OCI-LY1 (cell line): ENCODE measurements around the gene ARID3B.
"Not testable (repeated sequence)": the region's sequence is repeated elsewhere in the genome, so short reads cannot be mapped to it uniquely, and the experiment has no call there.

Experiments used
- CTCF ChIP-seq: fragments of 200-600 bp; sonication (generic), shearing (Covaris generic); IDR thresholded peaks from 2 replicates; pipeline ENCODE4 v1.5.1; 2017; ENCODE audit warnings: mild to moderate bottlenecking, antibody characterized with exemption, low read length, moderate library complexity, mixed read lengths
- EZH2 ChIP-seq: fragments of 200-600 bp; sonication (generic), shearing (Covaris generic); IDR thresholded peaks from 2 replicates; pipeline ENCODE4 v1.8.0; 2017; ENCODE audit warnings: borderline replicate concordance, mixed run types, mild to moderate bottlenecking, antibody characterized with exemption, low read length, moderate library complexity, mixed read lengths

GRCh38 chr15:74597146-74597705 is 56.2 kb downstream of the ARID3B start:
- TF ChIP-seq EZH2, CTCF: not testable (repeated sequence)
